Measurements from ENCODE around the gene RUNX1. TPM values are rescaled to one million over a fixed set of nuclear protein-coding genes. Genes with fewer than 3 reads are reported as not detected.

The RUNX1 gene
- polyA plus RNA-seq, 3 donors: 6.2 to 49.7 (median 8.7) TPM

GRCh38 chr21:34945288-34945687 lies 103.8 kb downstream of the RUNX1 start:
- Histone ChIP-seq H3K9ac (ENCODE audit: insufficient read depth, low read length, poor library complexity, severe bottlenecking) (no peak overlapping the region), H3K79me2 (ENCODE audit: insufficient read depth, low read length) (peaks cover 100% of the 10 kb centered on the region), H3K4me1 (ENCODE audit: control insufficient read depth in 1 of 2, insufficient read depth in 2 of 2, low read length in 2 of 2) (peaks cover 15 to 26% of the 10 kb centered on the region in 2 donors), H3K4me3 (replicated peaks in 1 of 3; ENCODE audit: low read depth in 2 of 3, low read length in 3 of 3) (no peak overlapping the region), H3K4me2 (replicated peaks; ENCODE audit: extremely low read depth, low read length, poor library complexity, severe bottlenecking) (no peak overlapping the region), H3K9me3 (replicated peaks in 1 of 2; ENCODE audit: control insufficient read depth in 1 of 2, insufficient read depth in 1 of 2, low read length in 2 of 2) (no peaks in the 10 kb centered on the region), H2AFZ (ENCODE audit: insufficient read depth, low read depth, low read length, poor library complexity, severe bottlenecking) (no peak overlapping the region), H4K20me1 (ENCODE audit: insufficient read depth, low read length) (peaks cover 76% of the 10 kb centered on the region), H3K27me3 (ENCODE audit: control insufficient read depth in 2 of 2, insufficient read depth in 2 of 2, low read length in 2 of 2) (no peaks in the 10 kb centered on the region), H3K27ac (ENCODE audit: low read depth in 1 of 2, low read length in 2 of 2) (no peak overlapping the region), H3K36me3 (replicated peaks in 1 of 2; ENCODE audit: control insufficient read depth in 1 of 2, insufficient read depth in 2 of 2, low read length in 2 of 2) (peaks cover 0 to 3% of the 10 kb centered on the region in 2 donors)
- DNase-seq: no peak
- Mint-ChIP-seq H3K27me3 (ENCODE audit: low read depth in 3 of 3) (peaks cover 0 to 2% (median 0%) of the 10 kb centered on the region in 3 donors), H3K27ac (no peak overlapping the region), H3K9me3 (no peaks in the 10 kb centered on the region), H3K4me3 (no peak overlapping the region), H3K4me1 (peaks cover 55% of the 10 kb centered on the region), H3K36me3 (peaks cover 12 to 31% of the 10 kb centered on the region in 2 donors)
- TF ChIP-seq, protein P1, sequence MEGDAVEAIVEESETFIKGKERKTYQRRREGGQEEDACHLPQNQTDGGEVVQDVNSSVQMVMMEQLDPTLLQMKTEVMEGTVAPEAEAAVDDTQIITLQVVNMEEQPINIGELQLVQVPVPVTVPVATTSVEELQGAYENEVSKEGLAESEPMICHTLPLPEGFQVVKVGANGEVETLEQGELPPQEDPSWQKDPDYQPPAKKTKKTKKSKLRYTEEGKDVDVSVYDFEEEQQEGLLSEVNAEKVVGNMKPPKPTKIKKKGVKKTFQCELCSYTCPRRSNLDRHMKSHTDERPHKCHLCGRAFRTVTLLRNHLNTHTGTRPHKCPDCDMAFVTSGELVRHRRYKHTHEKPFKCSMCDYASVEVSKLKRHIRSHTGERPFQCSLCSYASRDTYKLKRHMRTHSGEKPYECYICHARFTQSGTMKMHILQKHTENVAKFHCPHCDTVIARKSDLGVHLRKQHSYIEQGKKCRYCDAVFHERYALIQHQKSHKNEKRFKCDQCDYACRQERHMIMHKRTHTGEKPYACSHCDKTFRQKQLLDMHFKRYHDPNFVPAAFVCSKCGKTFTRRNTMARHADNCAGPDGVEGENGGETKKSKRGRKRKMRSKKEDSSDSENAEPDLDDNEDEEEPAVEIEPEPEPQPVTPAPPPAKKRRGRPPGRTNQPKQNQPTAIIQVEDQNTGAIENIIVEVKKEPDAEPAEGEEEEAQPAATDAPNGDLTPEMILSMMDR (IDR thresholded peaks at IDR 0.05): no peak
- WGBS (ENCODE audit: insufficient coverage): 90% methylated on average over 2 of the region's 3 CpGs
- intact Hi-C loops (cut with micrococcal nuclease): loop anchor here in 1 of 2 donors (10.0 kb wide), 1 partner anchor 50 kb away; no protein-coding TSS in a partner anchor

DNA sequence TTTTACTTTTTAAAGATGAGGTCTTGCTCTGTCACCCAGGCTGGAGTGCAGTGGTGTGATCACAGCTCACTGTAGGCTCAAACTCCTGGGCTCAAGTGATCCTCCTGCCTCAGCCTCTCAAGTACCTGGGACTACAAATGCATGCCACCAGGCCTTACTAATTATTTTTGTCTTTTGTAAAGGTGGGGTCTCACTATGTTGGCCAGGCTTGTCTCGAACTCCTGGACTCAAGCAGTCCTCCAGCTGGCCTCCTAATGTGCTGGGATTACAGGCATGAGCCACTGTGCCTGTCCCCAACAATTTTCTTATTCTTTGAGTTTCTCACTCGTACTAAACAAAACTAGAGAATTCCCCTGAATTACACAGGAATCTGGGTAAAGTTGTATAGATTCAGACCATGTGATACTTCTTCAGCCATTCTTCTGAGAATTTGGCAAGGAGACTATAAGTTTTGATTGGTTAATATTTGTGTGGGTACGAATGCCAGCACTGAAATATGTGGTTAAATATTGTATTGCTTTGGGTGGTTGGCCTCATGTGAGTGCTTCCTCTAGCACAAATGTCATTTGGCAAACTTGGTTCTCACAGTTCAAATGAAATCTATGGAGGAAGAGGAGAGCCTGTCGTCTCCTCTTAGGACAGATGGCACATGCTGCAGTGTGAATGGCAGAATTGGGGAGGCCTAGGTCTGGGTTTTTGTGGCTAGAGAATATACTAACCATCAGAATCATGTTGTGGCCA lies 104.9 kb downstream of the RUNX1 start:
- no peak overlapping the region for H3K4me3 ChIP-seq (replicated peaks in 1 of 3; ENCODE audit: low read depth in 2 of 3, low read length in 3 of 3)
- H3K27me3 ChIP-seq (ENCODE audit: control insufficient read depth in 2 of 2, insufficient read depth in 2 of 2, low read length in 2 of 2): no peaks in the 10 kb centered on the region
- H3K27ac Mint-ChIP-seq: peak overlapping the region in 1 of 7 donors; percentile 25
- 0% methylated on average over 1 of the region's 4 CpGs for WGBS (ENCODE audit: insufficient coverage)
- no peak overlapping the region for H3K27ac ChIP-seq (ENCODE audit: low read depth in 1 of 2, low read length in 2 of 2)
- TF ChIP-seq, protein P1 (IDR thresholded peaks at IDR 0.05): no peak
- H3K36me3 ChIP-seq (replicated peaks in 1 of 2; ENCODE audit: control insufficient read depth in 1 of 2, insufficient read depth in 2 of 2, low read length in 2 of 2): no peaks in the 10 kb centered on the region
- no peak overlapping the region for H3K4me2 ChIP-seq (replicated peaks; ENCODE audit: extremely low read depth, low read length, poor library complexity, severe bottlenecking)
- H4K20me1 ChIP-seq (ENCODE audit: insufficient read depth, low read length): peaks cover 75% of the 10 kb centered on the region
- no peak overlapping the region for H3K9ac ChIP-seq (ENCODE audit: insufficient read depth, low read length, poor library complexity, severe bottlenecking)
- H3K79me2 ChIP-seq (ENCODE audit: insufficient read depth, low read length): peaks cover 100% of the 10 kb centered on the region
- DNase-seq: no peak
- peaks cover 66% of the 10 kb centered on the region for H3K4me1 Mint-ChIP-seq
- H3K4me1 ChIP-seq (ENCODE audit: control insufficient read depth in 1 of 2, insufficient read depth in 2 of 2, low read length in 2 of 2): peaks cover 26 to 37% of the 10 kb centered on the region in 2 donors
- H3K27me3 Mint-ChIP-seq (ENCODE audit: low read depth in 3 of 3): peaks cover 0 to 3% (median 0%) of the 10 kb centered on the region in 3 donors
- H2AFZ ChIP-seq (ENCODE audit: insufficient read depth, low read depth, low read length, poor library complexity, severe bottlenecking): no peak overlapping the region
- H3K4me3 Mint-ChIP-seq: no peak overlapping the region
- H3K9me3 Mint-ChIP-seq: no peaks in the 10 kb centered on the region
- intact Hi-C loops (cut with micrococcal nuclease): loop anchor here in 1 of 2 donors (10.0 kb wide), 1 partner anchor 49 kb away; no protein-coding TSS in a partner anchor
- H3K36me3 Mint-ChIP-seq: peaks cover 7 to 28% of the 10 kb centered on the region in 2 donors
- no peaks in the 10 kb centered on the region for H3K9me3 ChIP-seq (replicated peaks in 1 of 2; ENCODE audit: control insufficient read depth in 1 of 2, insufficient read depth in 1 of 2, low read length in 2 of 2)
